Smooth muscle cell (in vitro differentiated cells): Measurements from ENCODE around the gene PCYT1B. TPM values are rescaled to one million over a fixed set of nuclear protein-coding genes. Genes with fewer than 3 reads are reported as not detected.

Source experiments
- DNase-seq: peaks from one replicate; lab custom pipeline; 2025; ENCODE audit not compliant: unreplicated experiment; lab: John Stamatoyannopoulos, UW
- H2AFZ ChIP-seq: fragments of 200-600 bp; sonication (generic); 2 replicates; pipeline ENCODE4 v1.6.0; 2016; ENCODE audit warnings: antibody characterized with exemption, low read depth, mild to moderate bottlenecking
- H3F3A ChIP-seq: fragments of 200-600 bp; sonication (generic); 2 replicates; pipeline ENCODE4 v1.6.0; 2017; ENCODE audit warnings: antibody characterized with exemption, low read depth
- H3K27ac ChIP-seq: fragments of 200-600 bp; sonication (generic); 2 replicates; pipeline ENCODE4 v1.5.1; 2016; ENCODE audit warnings: low read depth, mild to moderate bottlenecking
- H3K27me3 ChIP-seq: fragments of 200-600 bp; sonication (generic); 2 replicates; pipeline ENCODE4 v1.6.1; 2016; ENCODE audit warnings: low read depth, mild to moderate bottlenecking
- H3K36me3 ChIP-seq: fragments of 200-600 bp; sonication (generic); 2 replicates; pipeline ENCODE4 v1.5.1; 2016; ENCODE audit warnings: low read depth
- H3K4me1 ChIP-seq: fragments of 200-600 bp; sonication (generic); 2 replicates; pipeline ENCODE4 v1.5.1; 2016; ENCODE audit warnings: low read depth
- H3K4me2 ChIP-seq: fragments of 200-600 bp; sonication (generic); 2 replicates; pipeline ENCODE4 v1.6.0; 2016; ENCODE audit warnings: mild to moderate bottlenecking
- H3K4me3 ChIP-seq: fragments of 200-600 bp; sonication (generic); 2 replicates; pipeline ENCODE4 v1.5.1; 2016; ENCODE audit warnings: mild to moderate bottlenecking
- H3K79me2 ChIP-seq: fragments of 200-600 bp; sonication (generic); 2 replicates; pipeline ENCODE4 v1.6.0; 2016; ENCODE audit warnings: low read depth, mild to moderate bottlenecking
- H3K9ac ChIP-seq: fragments of 200-600 bp; sonication (generic); 2 replicates; pipeline ENCODE4 v1.6.0; 2016; ENCODE audit warnings: low read depth
- H3K9me3 ChIP-seq: fragments of 200-600 bp; sonication (generic); replicated peaks from 2 replicates; pipeline ENCODE4 v1.5.1; 2016; ENCODE audit warnings: low read depth
- H4K20me1 ChIP-seq: fragments of 200-600 bp; sonication (generic); 2 replicates; pipeline ENCODE4 v1.6.0; 2016; ENCODE audit warnings: low read depth
- WGBS: methylation state at CpG from one replicate; pipeline ENCODE4 v1.1.7; 2016; ENCODE audit warnings: low lambda C conversion rate; 5-methylcytosine and 5-hydroxymethylcytosine counted together
- polyA plus RNA-seq: library from polyadenylated mRNA; unstranded; fragments of >200 nt; fragmentation: Nextera tagmentation; extraction: Ambion mirVana; gene quantifications from 2 replicates; pipeline ENCODE4 v1.2.1, GENCODE V29; 2016
- total RNA-seq: library from RNA; depleted of rRNA; stranded (reverse); fragments of >200 nt; gene quantifications from 2 replicates; pipeline ENCODE4 v1.2.3, GENCODE V29; 2014
- TF ChIP-seq, protein P1 (sequence below): fragments of 200-600 bp; sonication (generic); IDR thresholded peaks from 2 replicates; pipeline ENCODE4 v1.5.1; 2017; ENCODE audit warnings: borderline replicate concordance, mild to moderate bottlenecking, antibody characterized with exemption; ENCODE audit not compliant: insufficient read depth, poor library complexity, severe bottlenecking

PCYT1B gene
- total and polyA plus RNA-seq, 2 experiments from 2014 or later = 5.1 to 9.4 TPM

DNA sequence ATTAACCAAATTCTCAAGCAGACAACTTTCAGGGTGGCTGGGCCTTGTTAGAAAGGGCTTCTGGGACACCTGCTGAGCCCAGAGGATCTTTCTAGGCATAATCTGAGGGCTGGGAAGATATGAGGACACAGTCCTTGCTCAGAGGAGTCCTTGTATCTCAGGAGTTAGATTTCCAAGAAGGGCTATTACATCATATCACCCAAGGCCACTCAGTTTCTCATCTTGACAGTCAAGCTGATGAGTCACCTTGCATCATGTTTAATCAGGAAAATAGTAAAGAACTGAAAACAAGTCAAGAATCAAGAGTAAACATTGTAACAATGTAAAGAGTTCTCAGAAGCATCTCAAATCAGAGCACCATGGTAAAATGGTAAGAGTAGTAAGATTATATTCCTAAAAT is 4.0 kb downstream of the PCYT1B start:
- DNase-seq = no peak
- Histone ChIP-seq H2AFZ (no peak overlapping the region), H3F3A (no peaks in the 10 kb centered on the region), H3K27ac (no peak overlapping the region), H3K4me2 (no peak overlapping the region), H3K4me3 (no peak overlapping the region), H4K20me1 (no peaks in the 10 kb centered on the region), H3K79me2 (no peaks in the 10 kb centered on the region), H3K4me1 (peaks cover 16% of the 10 kb centered on the region), H3K36me3 (no peaks in the 10 kb centered on the region), H3K27me3 (no peaks in the 10 kb centered on the region), H3K9ac (no peak overlapping the region), H3K9me3 (no peaks in the 10 kb centered on the region)
- TF ChIP-seq, protein P1, sequence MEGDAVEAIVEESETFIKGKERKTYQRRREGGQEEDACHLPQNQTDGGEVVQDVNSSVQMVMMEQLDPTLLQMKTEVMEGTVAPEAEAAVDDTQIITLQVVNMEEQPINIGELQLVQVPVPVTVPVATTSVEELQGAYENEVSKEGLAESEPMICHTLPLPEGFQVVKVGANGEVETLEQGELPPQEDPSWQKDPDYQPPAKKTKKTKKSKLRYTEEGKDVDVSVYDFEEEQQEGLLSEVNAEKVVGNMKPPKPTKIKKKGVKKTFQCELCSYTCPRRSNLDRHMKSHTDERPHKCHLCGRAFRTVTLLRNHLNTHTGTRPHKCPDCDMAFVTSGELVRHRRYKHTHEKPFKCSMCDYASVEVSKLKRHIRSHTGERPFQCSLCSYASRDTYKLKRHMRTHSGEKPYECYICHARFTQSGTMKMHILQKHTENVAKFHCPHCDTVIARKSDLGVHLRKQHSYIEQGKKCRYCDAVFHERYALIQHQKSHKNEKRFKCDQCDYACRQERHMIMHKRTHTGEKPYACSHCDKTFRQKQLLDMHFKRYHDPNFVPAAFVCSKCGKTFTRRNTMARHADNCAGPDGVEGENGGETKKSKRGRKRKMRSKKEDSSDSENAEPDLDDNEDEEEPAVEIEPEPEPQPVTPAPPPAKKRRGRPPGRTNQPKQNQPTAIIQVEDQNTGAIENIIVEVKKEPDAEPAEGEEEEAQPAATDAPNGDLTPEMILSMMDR = no peak

DNA sequence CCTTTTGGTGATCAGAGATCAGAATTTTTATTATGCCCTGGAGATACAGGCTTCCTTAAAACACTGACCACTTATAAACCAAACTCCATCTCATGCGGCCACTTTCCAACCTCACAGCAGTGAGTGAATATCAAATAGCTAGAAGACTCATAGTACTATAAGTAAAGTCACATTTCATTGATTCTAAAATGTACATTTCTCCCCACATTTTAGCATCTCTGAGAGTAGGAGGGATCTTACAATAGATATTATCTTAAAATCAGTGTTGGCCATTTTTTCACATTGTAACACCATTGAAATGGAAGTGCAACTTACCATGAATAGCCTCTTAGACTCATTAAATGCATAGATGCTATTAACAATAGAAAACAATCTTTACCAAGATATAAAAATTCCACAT is 17.4 kb downstream of the PCYT1B start:
- Histone ChIP-seq H3K36me3 (no peaks in the 10 kb centered on the region), H3K9ac (no peak overlapping the region), H3K27ac (no peak overlapping the region), H3K27me3 (no peaks in the 10 kb centered on the region), H3K79me2 (no peaks in the 10 kb centered on the region), H3F3A (no peaks in the 10 kb centered on the region), H3K4me1 (no peaks in the 10 kb centered on the region), H3K4me2 (no peak overlapping the region), H3K4me3 (no peak overlapping the region), H2AFZ (no peak overlapping the region), H4K20me1 (no peaks in the 10 kb centered on the region), H3K9me3 (no peaks in the 10 kb centered on the region)
- TF ChIP-seq, protein P1 = no peak
- WGBS = 88% methylated on average over 1 of the region's 1 CpG
- no peak for DNase-seq

DNA sequence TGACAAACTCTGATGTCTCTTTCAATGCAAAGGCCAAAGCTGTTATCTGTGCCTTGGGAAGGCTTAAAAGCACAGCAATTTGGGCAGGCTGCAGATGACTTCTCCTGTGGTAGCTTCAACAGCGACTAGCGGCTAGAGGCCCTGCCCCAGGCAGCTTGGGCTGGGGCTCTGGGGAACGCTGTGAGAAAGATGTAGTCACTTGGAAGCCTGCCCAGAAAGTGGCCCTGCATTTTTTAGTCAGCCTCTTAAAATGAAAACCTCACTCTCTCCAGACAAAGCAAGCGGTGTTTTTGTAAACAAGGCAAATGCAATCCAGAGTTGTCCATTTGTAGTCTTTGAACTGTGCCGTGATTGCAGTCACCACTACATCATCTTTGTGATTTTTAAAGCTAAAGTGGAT is 27.5 kb downstream of the PCYT1B start:
- no peaks in the 10 kb centered on the region for H3K79me2 ChIP-seq
- peak overlapping the region; percentile 2 for H3K27ac ChIP-seq
- H3K4me1 ChIP-seq = peaks cover 4% of the 10 kb centered on the region
- no peaks in the 10 kb centered on the region for H3K36me3 ChIP-seq
- H4K20me1 ChIP-seq = no peaks in the 10 kb centered on the region
- TF ChIP-seq, protein P1 = no peak
- peak; percentile 5 for DNase-seq
- no peak overlapping the region for H3K4me3 ChIP-seq
- no peak overlapping the region for H3K9ac ChIP-seq
- H2AFZ ChIP-seq = no peak overlapping the region
- no peaks in the 10 kb centered on the region for H3F3A ChIP-seq
- H3K27me3 ChIP-seq = no peaks in the 10 kb centered on the region
- no peaks in the 10 kb centered on the region for H3K9me3 ChIP-seq
- H3K4me2 ChIP-seq = peak overlapping the region; percentile 46
- WGBS = 14% methylated on average over 5 of the region's 5 CpGs

DNA sequence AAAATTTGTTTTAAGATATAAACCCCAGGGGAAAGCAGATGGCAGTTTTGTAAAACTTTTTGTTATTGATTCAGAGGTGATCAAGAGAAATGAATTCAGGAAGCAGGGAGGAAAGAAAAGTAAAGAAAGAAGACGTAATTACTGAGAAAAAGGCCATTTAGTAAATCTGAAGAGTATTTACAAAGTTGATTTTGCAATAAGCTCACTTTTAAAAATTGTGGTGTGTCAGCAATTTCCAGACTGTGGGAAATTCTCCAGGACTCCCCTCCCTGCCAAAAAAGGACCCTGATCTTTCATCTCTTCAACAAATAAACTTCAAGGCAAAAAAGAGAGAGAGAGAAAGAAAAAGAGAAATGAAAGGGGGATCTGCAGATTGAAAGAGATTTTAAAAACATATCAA is 36.6 kb downstream of the PCYT1B start:
- H3K27me3 ChIP-seq = no peaks in the 10 kb centered on the region
- TF ChIP-seq, protein P1 = no peak
- DNase-seq = no peak
- no peaks in the 10 kb centered on the region for H3F3A ChIP-seq
- H3K4me2 ChIP-seq = no peak overlapping the region
- H3K9ac ChIP-seq = no peak overlapping the region
- no peaks in the 10 kb centered on the region for H3K4me1 ChIP-seq
- H3K4me3 ChIP-seq = no peak overlapping the region
- no peaks in the 10 kb centered on the region for H4K20me1 ChIP-seq
- 70% methylated on average over 1 of the region's 1 CpG for whole genome bisulfite sequencing
- H3K27ac ChIP-seq = no peak overlapping the region
- H2AFZ ChIP-seq = no peak overlapping the region
- no peaks in the 10 kb centered on the region for H3K9me3 ChIP-seq
- H3K79me2 ChIP-seq = no peaks in the 10 kb centered on the region
- H3K36me3 ChIP-seq = no peaks in the 10 kb centered on the region
